GM23248 (cell line): ENCODE results near the gene KCTD3.

Experiments
- EZH2 ChIP-seq: fragments of 200-600 bp; sonication (generic); IDR thresholded peaks from 2 replicates; pipeline ENCODE4 v1.6.1; 2018; ENCODE audit warnings: antibody characterized with exemption, mild to moderate bottlenecking; ENCODE audit not compliant: insufficient read depth, poor library complexity, severe bottlenecking
- EZH2phosphoT487 ChIP-seq: fragments of 200-600 bp; sonication (generic); IDR thresholded peaks from 2 replicates; pipeline ENCODE4 v1.6.1; 2018; ENCODE audit warnings: antibody characterized with exemption, moderate library complexity, mild to moderate bottlenecking, low read depth; ENCODE audit not compliant: insufficient read depth

DNA sequence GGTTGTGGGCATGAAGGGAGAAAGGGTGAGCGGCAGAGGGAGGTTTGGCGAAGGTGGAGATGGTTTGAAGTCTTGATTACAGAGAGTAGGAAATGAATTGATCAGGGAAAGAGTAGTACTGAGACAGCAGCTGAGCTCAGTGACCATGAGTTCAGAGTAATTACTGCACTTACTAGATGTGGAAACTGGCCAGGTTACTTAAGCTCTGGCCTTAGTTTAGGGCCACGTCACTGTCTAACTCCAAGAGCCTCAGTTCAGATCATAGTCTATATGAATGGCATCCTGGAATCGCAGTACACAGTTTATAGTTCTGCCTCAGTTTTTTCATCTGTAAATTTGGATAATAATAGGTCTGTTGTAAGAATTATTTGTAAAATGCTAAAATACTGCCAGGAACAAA is 78.1 kb downstream of the KCTD3 start:
- TF ChIP-seq EZH2 = no peak
- no peak for TF ChIP-seq EZH2phosphoT487
